IPS-15b (cell line): ENCODE results near the gene FCSK.
"Not testable (repeated sequence)": the region's sequence is repeated elsewhere in the genome, so short reads cannot be mapped to it uniquely, and the experiment has no call there.

Experiments
- H3K27me3 ChIP-seq: one replicate; pipeline ENCODE4 v1.6.1; 2013; ENCODE audit warnings: low read length; ENCODE audit not compliant: control insufficient read depth, insufficient read depth
- H3K36me3 ChIP-seq: one replicate; pipeline ENCODE4 v1.6.1; 2013; ENCODE audit warnings: low read length; ENCODE audit not compliant: control insufficient read depth, insufficient read depth
- H3K4me1 ChIP-seq: one replicate; pipeline ENCODE4 v1.6.1; 2013; ENCODE audit warnings: mild to moderate bottlenecking, low read length; ENCODE audit not compliant: control insufficient read depth, insufficient read depth
- H3K4me3 ChIP-seq: one replicate; pipeline ENCODE4 v1.5.1; 2013; ENCODE audit warnings: low read depth, low read length
- H3K9ac ChIP-seq: one replicate; pipeline ENCODE4 v1.6.1; 2013; ENCODE audit warnings: low read depth, mild to moderate bottlenecking, low read length
- H3K9me3 ChIP-seq: one replicate; pipeline ENCODE4 v1.6.1; 2013; ENCODE audit warnings: mild to moderate bottlenecking, low read length; ENCODE audit not compliant: control insufficient read depth, insufficient read depth

The FCSK gene

GRCh38 chr16:70454222-70455034 lies at the start of gene FCSK:
Gene FCSK (plus strand): TSS chr16:70454595. CDS start chr16:70463191, 8,596 bp downstream.
- H3K9me3 ChIP-seq, result no peaks in the 10 kb centered on the region
- H3K4me1 ChIP-seq, result peaks cover 6% of the 10 kb centered on the region
- H3K36me3 ChIP-seq, result no peaks in the 10 kb centered on the region
- no peaks in the 10 kb centered on the region for H3K27me3 ChIP-seq
- H3K4me3 ChIP-seq, result peak within 1 kb of the TSS; percentile 59
- peak within 1 kb of the TSS; percentile 94 for H3K9ac ChIP-seq

DNA sequence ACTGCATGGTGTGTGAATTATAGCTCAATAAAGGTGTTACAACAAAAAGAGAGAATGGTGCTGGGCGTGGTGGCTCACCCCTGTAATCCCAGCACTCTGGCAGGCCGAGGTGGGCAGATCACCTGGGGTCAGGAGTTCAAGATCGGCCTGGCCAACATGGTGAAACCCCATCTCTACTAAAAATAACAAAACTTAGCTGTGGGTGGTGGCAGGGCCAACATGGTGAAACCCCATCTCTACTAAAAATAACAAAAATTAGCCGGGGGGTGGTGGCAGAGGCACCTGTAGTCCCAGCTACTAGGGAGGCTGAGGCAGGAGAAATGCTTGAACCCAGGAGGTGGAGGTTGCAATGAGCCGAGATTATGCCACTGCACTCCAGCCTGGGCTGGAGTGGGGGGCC lies 48.3 kb upstream of the FCSK start:
- not testable (repeated sequence) for H3K27me3 ChIP-seq, H3K36me3 ChIP-seq, H3K9ac ChIP-seq, H3K4me3 ChIP-seq, H3K9me3 ChIP-seq
- H3K4me1 ChIP-seq, result peaks cover 10% of the 10 kb centered on the region

- Histone ChIP-seq H3K4me1 (peaks cover 10% of the 10 kb centered on the region), H3K9me3 (no peaks in the 10 kb centered on the region), H3K36me3 (no peaks in the 10 kb centered on the region), H3K27me3 (no peaks in the 10 kb centered on the region), H3K9ac (peak overlapping the region; percentile 50), H3K4me3 (no peak overlapping the region)
Measured at GRCh38 chr16:70407811-70408274, 46.6 kb upstream of the FCSK start.

DNA sequence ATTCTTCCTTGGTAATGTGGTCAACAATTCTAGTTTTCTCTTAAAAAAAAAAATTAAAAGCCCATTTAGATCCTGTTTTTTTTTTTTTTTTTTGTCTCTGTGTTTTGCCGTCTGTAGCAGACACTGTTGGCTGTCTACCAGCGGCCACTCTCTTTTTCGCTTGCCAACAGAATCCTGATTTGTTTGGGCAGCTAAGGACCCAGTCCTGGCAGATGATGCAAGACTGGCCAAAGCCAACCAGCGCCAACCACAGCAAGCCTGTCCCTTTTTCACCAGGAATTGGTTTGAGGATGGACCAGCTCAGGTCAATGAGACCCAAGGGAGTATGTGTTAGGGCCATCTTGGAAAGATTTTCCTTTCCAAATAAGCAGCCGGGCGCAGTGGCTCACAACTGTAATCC lies 43.7 kb upstream of the FCSK start:
- H3K4me3 ChIP-seq, result no peak overlapping the region
- H3K27me3 ChIP-seq, result no peaks in the 10 kb centered on the region
- no peaks in the 10 kb centered on the region for H3K36me3 ChIP-seq
- no peaks in the 10 kb centered on the region for H3K9me3 ChIP-seq
- H3K4me1 ChIP-seq, result peaks cover 10% of the 10 kb centered on the region
- no peak overlapping the region for H3K9ac ChIP-seq

DNA sequence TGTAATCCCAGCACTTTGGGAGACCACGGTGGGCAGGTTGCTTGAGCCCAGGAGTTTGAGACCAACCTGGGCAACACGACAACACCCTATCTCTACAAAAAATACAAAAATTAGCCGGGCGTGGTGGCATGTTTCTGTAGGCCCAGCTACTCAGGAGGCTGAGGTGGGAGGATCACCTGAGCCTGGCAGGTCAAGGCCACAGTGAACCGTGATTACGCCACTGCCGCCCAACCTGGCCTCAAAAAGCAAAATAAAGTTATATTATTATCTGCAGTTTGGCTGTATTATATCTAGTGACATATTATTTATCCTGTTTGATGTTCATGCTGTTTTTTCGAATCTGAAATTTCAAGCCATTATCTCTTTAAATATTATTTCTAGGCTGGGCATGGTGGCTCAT lies 42.0 kb upstream of the FCSK start:
- H3K4me1 ChIP-seq, result peaks cover 12% of the 10 kb centered on the region
- peaks cover 2% of the 10 kb centered on the region for H3K36me3 ChIP-seq
- H3K27me3 ChIP-seq, result no peaks in the 10 kb centered on the region
- H3K9me3 ChIP-seq, result no peaks in the 10 kb centered on the region
- no peak overlapping the region for H3K4me3 ChIP-seq
- H3K9ac ChIP-seq, result no peak overlapping the region

DNA sequence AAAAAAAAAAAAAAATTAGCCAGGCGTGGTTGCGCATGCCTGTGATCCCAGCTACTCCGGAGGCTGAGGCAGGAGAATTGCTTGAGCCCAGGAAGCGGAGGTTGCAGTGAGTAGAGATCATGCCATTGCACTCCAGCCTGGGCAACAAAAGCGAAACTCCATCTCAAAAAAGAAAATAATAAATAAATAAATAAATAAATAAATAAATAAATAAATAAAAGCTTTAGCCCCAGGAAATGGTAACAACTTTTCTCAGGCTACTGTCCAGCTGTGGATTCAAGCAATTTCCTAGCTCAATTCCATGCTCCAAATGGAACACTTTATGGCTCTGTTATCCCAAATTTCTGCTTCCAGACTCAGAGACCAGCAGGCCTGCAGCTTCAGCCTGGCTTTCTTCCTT lies 40.8 kb upstream of the FCSK start:
- not testable (repeated sequence) for H3K27me3 ChIP-seq, H3K4me1 ChIP-seq, H3K9me3 ChIP-seq, H3K36me3 ChIP-seq, H3K9ac ChIP-seq, H3K4me3 ChIP-seq

GRCh38 chr16:70416748-70417616 lies 37.4 kb upstream of the FCSK start:
- Histone ChIP-seq H3K27me3 (no peaks in the 10 kb centered on the region), H3K4me1 (peaks cover 13% of the 10 kb centered on the region), H3K36me3 (peaks cover 2% of the 10 kb centered on the region), H3K9ac (no peak overlapping the region), H3K9me3 (no peaks in the 10 kb centered on the region), H3K4me3 (no peak overlapping the region)

DNA sequence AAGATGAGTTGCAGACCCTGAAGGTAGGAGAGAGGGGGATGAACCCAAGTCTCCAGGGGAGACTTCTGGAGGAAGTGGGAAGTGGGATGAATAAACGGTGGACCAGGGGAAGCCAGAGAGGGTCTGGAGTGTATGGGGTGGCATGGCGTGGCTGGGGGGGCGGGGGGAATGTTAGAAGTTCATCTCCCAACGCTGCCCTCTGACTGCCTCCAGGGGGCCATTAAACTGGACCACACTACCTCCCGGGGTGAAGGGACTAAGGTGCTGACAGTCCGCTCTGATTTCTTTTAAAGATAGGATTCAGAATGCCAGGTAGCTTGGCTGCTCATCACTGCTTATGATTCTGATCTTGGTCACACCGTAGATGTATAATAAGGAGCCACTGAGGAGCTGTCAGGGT lies 36.7 kb upstream of the FCSK start:
- Histone ChIP-seq H3K9me3 (no peaks in the 10 kb centered on the region), H3K9ac (no peak overlapping the region), H3K4me1 (peaks cover 13% of the 10 kb centered on the region), H3K27me3 (no peaks in the 10 kb centered on the region), H3K4me3 (no peak overlapping the region), H3K36me3 (peaks cover 2% of the 10 kb centered on the region)

DNA sequence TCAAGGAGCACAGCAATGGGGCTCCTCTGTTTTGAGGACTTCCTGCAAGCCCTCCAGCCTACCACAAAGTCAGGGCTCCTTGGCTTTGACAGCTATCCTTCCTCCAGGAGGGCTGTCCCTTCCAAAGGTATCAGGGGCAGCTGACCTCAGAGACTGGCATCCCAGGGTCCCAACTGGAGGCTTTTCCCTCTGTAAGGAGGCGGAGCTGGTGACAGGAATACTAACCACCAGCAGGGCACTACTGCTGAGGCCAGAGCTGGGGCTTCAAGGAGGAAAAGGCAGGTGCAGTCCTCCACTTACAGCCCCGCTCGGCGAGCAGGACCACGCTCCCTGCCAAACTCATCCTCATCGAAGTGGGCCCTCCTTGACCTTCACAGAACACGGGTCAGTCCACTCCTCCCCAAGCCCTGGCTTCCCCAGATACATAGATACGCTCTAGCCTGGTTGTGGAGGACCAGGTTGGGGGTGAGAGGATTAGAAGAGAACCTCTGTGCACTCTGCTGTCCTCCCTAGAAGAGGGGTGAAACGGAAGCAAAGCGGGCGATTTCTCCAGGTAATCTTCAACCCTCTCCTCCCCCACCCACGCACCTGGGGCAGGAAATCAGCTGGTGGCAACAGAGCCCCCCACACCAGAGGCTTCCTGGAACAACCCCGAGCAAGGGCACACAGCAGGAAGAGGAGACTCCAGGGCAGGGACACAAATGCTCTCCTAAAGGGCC lies 36.0 kb upstream of the FCSK start:
- H3K4me3 ChIP-seq, result no peak overlapping the region

DNA sequence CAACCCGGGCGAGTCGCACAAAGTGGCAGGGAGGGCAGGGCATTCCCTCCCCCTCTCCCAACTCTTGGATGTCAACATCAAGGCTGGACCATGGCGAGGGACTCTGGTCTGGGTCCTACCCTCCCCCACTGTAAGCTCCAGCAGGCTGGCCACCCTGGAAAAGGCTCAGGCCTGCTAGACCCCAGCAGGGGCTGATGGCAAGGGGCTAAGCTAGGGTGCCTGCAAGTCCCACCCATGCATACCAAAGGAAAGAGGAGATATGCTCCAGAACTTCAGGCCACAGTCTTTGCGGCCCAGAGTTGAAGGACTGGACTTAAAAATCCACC lies 35.4 kb upstream of the FCSK start:
- H3K4me1 ChIP-seq, result peaks cover 13% of the 10 kb centered on the region
- no peaks in the 10 kb centered on the region for H3K27me3 ChIP-seq
- no peak overlapping the region for H3K9ac ChIP-seq
- H3K4me3 ChIP-seq, result no peak overlapping the region
- peaks cover 2% of the 10 kb centered on the region for H3K36me3 ChIP-seq
- H3K9me3 ChIP-seq, result no peaks in the 10 kb centered on the region

More for the DNA sequence above, 36.0 kb upstream of the FCSK start:
- Histone ChIP-seq H3K27me3 (no peaks in the 10 kb centered on the region), H3K9me3 (no peaks in the 10 kb centered on the region), H3K9ac (no peak overlapping the region), H3K4me1 (peaks cover 13% of the 10 kb centered on the region), H3K36me3 (peaks cover 2% of the 10 kb centered on the region)

DNA sequence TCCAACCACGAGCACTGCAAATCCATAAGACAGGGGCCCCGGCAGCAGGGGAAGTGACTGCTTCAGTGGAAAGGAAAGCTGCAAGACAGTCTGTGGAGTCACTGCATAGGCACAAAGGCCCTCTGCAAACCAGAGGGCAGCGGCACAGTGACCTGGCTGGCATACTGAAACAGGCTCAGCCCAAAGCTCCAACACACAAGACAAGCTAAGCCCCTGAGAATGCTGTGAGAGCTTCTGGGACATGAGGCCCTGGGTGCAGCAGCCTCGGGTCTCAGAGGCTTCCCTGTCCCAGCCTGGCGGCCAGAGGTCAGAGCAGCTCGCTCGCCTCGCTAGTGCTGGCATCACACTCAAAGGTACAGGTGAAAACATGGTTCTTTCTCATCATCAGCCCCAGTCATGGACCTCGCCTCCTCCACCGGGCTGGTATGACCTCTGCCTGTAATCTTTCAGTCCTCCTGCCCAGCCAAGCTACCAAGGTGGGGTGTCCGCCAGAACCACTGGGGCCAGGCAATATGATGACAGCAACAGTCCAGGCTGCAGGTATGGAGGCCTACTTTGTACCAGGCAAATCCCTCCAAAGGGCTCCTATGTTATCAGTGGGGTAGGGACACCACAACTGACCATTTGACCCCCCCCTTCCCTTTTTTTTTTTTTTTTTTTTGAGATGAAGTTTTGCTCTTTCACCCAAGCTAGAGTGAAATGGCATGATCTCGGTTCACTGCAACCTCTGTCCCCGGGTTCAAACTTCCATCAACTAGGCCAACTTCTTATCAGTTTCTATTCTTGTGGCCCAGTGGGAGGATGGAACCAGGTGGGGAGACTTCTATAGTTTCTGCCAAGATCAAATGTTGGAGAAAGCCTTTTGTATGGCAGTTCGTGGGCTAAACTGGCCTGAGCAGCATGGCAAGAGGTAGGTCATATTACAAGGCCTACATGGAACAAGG lies 34.7 kb upstream of the FCSK start:
- no peaks in the 10 kb centered on the region for H3K27me3 ChIP-seq
- H3K9ac ChIP-seq, result no peak overlapping the region
- H3K9me3 ChIP-seq, result no peaks in the 10 kb centered on the region
- no peak overlapping the region for H3K4me3 ChIP-seq
- peaks cover 13% of the 10 kb centered on the region for H3K4me1 ChIP-seq
- peaks cover 4% of the 10 kb centered on the region for H3K36me3 ChIP-seq
